H1 (cell line): Measurements from ENCODE around the gene POGZ. TPM values are rescaled to one million over a fixed set of nuclear protein-coding genes. Genes with fewer than 3 reads are reported as not detected.

ENCODE experiments used
- CTCF ChIA-PET: fragments of 300-600 bp; sonication (Branson Sonifier 250); formaldehyde crosslinking; loops from one replicate; lab custom pipeline; 2021; ENCODE audit not compliant: partially characterized antibody; lab: Charles Lee
- POLR2A ChIA-PET: fragments of 300-600 bp; sonication (Branson Sonifier 250); formaldehyde crosslinking; loops from one replicate; lab custom pipeline; 2021; ENCODE audit warnings: inconsistent platforms; ENCODE audit not compliant: partially characterized antibody; lab: Charles Lee
- DNase-seq, 2 experiments: peaks; one replicate each; pipeline versions ENCODE4 v3.0.0 to v3.0.0-alpha.2; 2010 to 2022; ENCODE audit warnings: low spot score in 2 of 2, low read depth in 1 of 2, mixed read lengths in 1 of 2
- FAIRE-seq: peaks from 2 replicates; lab custom pipeline; 2011; peaks lifted over from hg19 to GRCh38; lab: Jason Lieb, UNC
- H2AFZ ChIP-seq: 2 replicates; pipeline ENCODE4 v1.8.1; 2012; ENCODE audit warnings: low read length, inconsistent platforms
- H2AK5ac ChIP-seq: 2 replicates; pipeline ENCODE4 v1.6.1; 2013; ENCODE audit warnings: low read depth, low read length
- H2BK120ac ChIP-seq: replicated peaks from 2 replicates; pipeline ENCODE3; 2013; ENCODE audit warnings: low read depth, low read length, inconsistent platforms
- H2BK12ac ChIP-seq: 2 replicates; pipeline ENCODE4 v1.6.1; 2013; ENCODE audit warnings: low read depth, low read length
- H2BK15ac ChIP-seq: 2 replicates; pipeline ENCODE4 v1.6.1; 2013; ENCODE audit warnings: low read length
- H2BK20ac ChIP-seq: 2 replicates; pipeline ENCODE4 v1.6.1; 2013; ENCODE audit warnings: low read length
- H2BK5ac ChIP-seq: 2 replicates; pipeline ENCODE4 v1.6.1; 2013; ENCODE audit warnings: low read depth, low read length
- H3K14ac ChIP-seq: 2 replicates; pipeline ENCODE4 v1.6.1; 2013; ENCODE audit warnings: inconsistent platforms; ENCODE audit not compliant: insufficient read length
- H3K18ac ChIP-seq: 2 replicates; pipeline ENCODE4 v1.6.1; 2013; ENCODE audit warnings: low read length; ENCODE audit errors: extremely low read depth
- H3K23ac ChIP-seq: 2 replicates; pipeline ENCODE4 v1.6.1; 2013; ENCODE audit warnings: inconsistent platforms; ENCODE audit not compliant: insufficient read length
- H3K23me2 ChIP-seq: 2 replicates; pipeline ENCODE4 v1.6.1; 2013; ENCODE audit warnings: low read depth, low read length
- H3K27ac ChIP-seq: 2 replicates; pipeline ENCODE4 v1.6.1; 2011; ENCODE audit warnings: low read depth, low read length, inconsistent platforms
- H3K27me3 ChIP-seq, 4 experiments: replicated peaks in 1 of 4; 1 replicate in 1 of 4; 2 replicates in 3 of 4; pipeline versions ENCODE4 v1.6.1 to v1.8.1; 2011 to 2013; ENCODE audit warnings: low read length in 3 of 4, mild to moderate bottlenecking in 3 of 4, inconsistent platforms in 2 of 4, mixed read lengths in 2 of 4, moderate library complexity in 1 of 4; ENCODE audit not compliant: control insufficient read depth in 3 of 4, insufficient read depth in 3 of 4; ENCODE audit errors: extremely low read depth in 1 of 4
- H3K36me3 ChIP-seq, 4 experiments: 2 replicates each; pipeline versions ENCODE4 v1.6.1 to v1.8.1; 2011 to 2013; ENCODE audit warnings: mild to moderate bottlenecking in 4 of 4, low read length in 3 of 4, moderate library complexity in 2 of 4, control low read depth in 1 of 4, inconsistent platforms in 1 of 4; ENCODE audit not compliant: insufficient read depth in 4 of 4, control insufficient read depth in 2 of 4
- H3K4ac ChIP-seq: replicated peaks from 2 replicates; pipeline ENCODE3; 2013; ENCODE audit warnings: low read length, low read depth, mixed read lengths, inconsistent platforms; ENCODE audit not compliant: insufficient read length
- H3K4me1 ChIP-seq, 4 experiments: replicated peaks in 1 of 4; 1 replicate in 1 of 4; 2 replicates in 3 of 4; pipeline versions ENCODE4 v1.6.1 to v1.8.1; 2011 to 2013; ENCODE audit warnings: low read length in 3 of 4, inconsistent platforms in 2 of 4, mixed read lengths in 1 of 4; ENCODE audit not compliant: insufficient read depth in 4 of 4, control insufficient read depth in 3 of 4
- H3K4me2 ChIP-seq, 2 experiments: 2 replicates each; pipeline versions ENCODE4 v1.6.1 to v1.8.1; 2011 to 2013; ENCODE audit warnings: low read depth in 2 of 2, low read length in 2 of 2, control low read depth in 1 of 2, inconsistent platforms in 1 of 2, mild to moderate bottlenecking in 1 of 2; ENCODE audit not compliant: insufficient read depth in 1 of 2
- H3K4me3 ChIP-seq, 4 experiments: fragments of 200-600, 300-600 bp in 1 of 4; sonication (generic), shearing (Covaris generic), sonication (Bioruptor Twin) in 1 of 4; 2 replicates each; pipeline versions ENCODE4 v1.5.1 to v1.8.1; 2011 to 2016; ENCODE audit warnings: low read length in 4 of 4, low read depth in 3 of 4, control low read depth in 2 of 4, inconsistent platforms in 2 of 4, mild to moderate bottlenecking in 2 of 4, mixed read lengths in 1 of 4, moderate library complexity in 1 of 4; ENCODE audit not compliant: insufficient read depth in 2 of 4; ENCODE audit errors: extremely low read depth in 1 of 4
- H3K56ac ChIP-seq: replicated peaks from 2 replicates; pipeline ENCODE3; 2013; ENCODE audit warnings: low read depth, mild to moderate bottlenecking, mixed read lengths, low read length, inconsistent platforms; ENCODE audit not compliant: insufficient read length
- H3K79me1 ChIP-seq: 2 replicates; pipeline ENCODE4 v1.6.1; 2013; ENCODE audit warnings: low read depth, low read length, control low read depth
- H3K79me2 ChIP-seq, 2 experiments: 2 replicates each; pipeline versions ENCODE4 v1.6.1 to v1.8.1; 2012 to 2013; ENCODE audit warnings: low read length in 2 of 2, mild to moderate bottlenecking in 2 of 2, inconsistent platforms in 1 of 2; ENCODE audit not compliant: insufficient read depth in 2 of 2, control insufficient read depth in 1 of 2
- H3K9ac ChIP-seq, 4 experiments: replicated peaks in 1 of 4; 1 replicate in 1 of 4; 2 replicates in 3 of 4; pipeline versions ENCODE4 v1.6.1 to v1.8.1; 2011 to 2013; ENCODE audit warnings: low read depth in 3 of 4, low read length in 3 of 4, control low read depth in 2 of 4, mild to moderate bottlenecking in 2 of 4, moderate library complexity in 2 of 4, inconsistent platforms in 1 of 4; ENCODE audit errors: extremely low read depth in 1 of 4
- H3K9me3 ChIP-seq, 2 experiments: 2 replicates each; pipeline versions ENCODE4 v1.6.1 to v1.8.1; 2012 to 2013; ENCODE audit warnings: mild to moderate bottlenecking in 2 of 2, moderate library complexity in 2 of 2, control low read depth in 1 of 2, inconsistent platforms in 1 of 2, low read depth in 1 of 2, low read length in 1 of 2, mixed read lengths in 1 of 2; ENCODE audit not compliant: insufficient read depth in 2 of 2
- H4K20me1 ChIP-seq, 2 experiments: replicated peaks in 1 of 2; 2 replicates each; pipeline versions ENCODE3 to v1.8.1; 2011 to 2013; ENCODE audit warnings: inconsistent platforms in 2 of 2, low read length in 2 of 2, mild to moderate bottlenecking in 1 of 2; ENCODE audit not compliant: insufficient read depth in 2 of 2, control insufficient read depth in 1 of 2
- H4K5ac ChIP-seq: 2 replicates; pipeline ENCODE4 v1.6.1; 2013; ENCODE audit warnings: low read length, low read depth, mixed read lengths, inconsistent platforms; ENCODE audit not compliant: insufficient read length
- H4K8ac ChIP-seq: 2 replicates; pipeline ENCODE4 v1.8.0; 2013; ENCODE audit warnings: mild to moderate bottlenecking, moderate library complexity, low read length, inconsistent platforms; ENCODE audit not compliant: insufficient read depth; ENCODE audit errors: extremely low read depth
- H4K91ac ChIP-seq: replicated peaks from 2 replicates; pipeline ENCODE3; 2013; ENCODE audit warnings: low read length, mixed read lengths, inconsistent platforms; ENCODE audit not compliant: insufficient read length
- BACH1 ChIP-seq: IDR thresholded peaks from 2 replicates; pipeline ENCODE4 v1.6.1; 2012; ENCODE audit warnings: low read length, improper control_type of control experiment
- CHD1 ChIP-seq: IDR thresholded peaks from 2 replicates; pipeline ENCODE4 v1.6.1; 2012; ENCODE audit warnings: low read depth, low read length, improper control_type of control experiment
- EGR1 ChIP-seq: IDR thresholded peaks from 2 replicates; pipeline ENCODE4 v1.6.1; 2011; ENCODE audit warnings: low read depth, low read length, borderline replicate concordance
- GABPA ChIP-seq: IDR thresholded peaks from 2 replicates; pipeline ENCODE4 v1.6.1; 2011; ENCODE audit warnings: mild to moderate bottlenecking, low read length, moderate library complexity, borderline replicate concordance; ENCODE audit not compliant: insufficient read depth
- HDAC2 ChIP-seq, 2 experiments: fragments of 300-600 bp in 1 of 2; sonication (generic) in 1 of 2; IDR thresholded peaks; 2 replicates each; pipeline ENCODE4 v1.6.1; 2011 to 2012; ENCODE audit warnings: low read depth in 2 of 2, low read length in 2 of 2, mild to moderate bottlenecking in 2 of 2, moderate library complexity in 2 of 2, borderline replicate concordance in 1 of 2, inconsistent platforms in 1 of 2
- HDAC6 ChIP-seq: IDR thresholded peaks from one replicate; pipeline ENCODE4 v1.7.1; 2012; ENCODE audit warnings: low read depth, mild to moderate bottlenecking, inconsistent platforms, low read length, moderate library complexity
- POLR2AphosphoS5 ChIP-seq: IDR thresholded peaks from 2 replicates; pipeline ENCODE4 v1.6.1; 2011; ENCODE audit warnings: low read depth, low read length
- RBBP5 ChIP-seq: IDR thresholded peaks from 2 replicates; pipeline ENCODE4 v1.7.1; 2012; ENCODE audit warnings: low read depth, mild to moderate bottlenecking, inconsistent platforms, low read length, moderate library complexity, borderline replicate concordance
- SP2 ChIP-seq: IDR thresholded peaks from 2 replicates; pipeline ENCODE4 v1.6.1; 2012; ENCODE audit warnings: mild to moderate bottlenecking, low read length, inconsistent platforms
- SUZ12 ChIP-seq: fragments of 200-600 bp; sonication (generic); IDR thresholded peaks from 2 replicates; pipeline ENCODE4 v1.6.1; 2012; ENCODE audit warnings: mild to moderate bottlenecking, inconsistent platforms, low read length, moderate library complexity, mixed read lengths
- WGBS, 2 experiments: shearing (Covaris generic) in 1 of 2; methylation state at CpG; one replicate each; pipeline versions ENCODE4 v1.1.6 to v1.1.7; 2013 to 2015; ENCODE audit warnings: low lambda C conversion rate in 2 of 2, mixed read lengths in 2 of 2, inconsistent platforms in 1 of 2, low coverage in 1 of 2, missing lambda C conversion rate in 1 of 2; ENCODE audit not compliant: insufficient replicate concordance in 2 of 2, insufficient coverage in 1 of 2, insufficient read length in 1 of 2; ENCODE audit errors: extremely low coverage in 1 of 2, missing lambda C conversion rate in 1 of 2; 5-methylcytosine and 5-hydroxymethylcytosine counted together
- polyA plus RNA-seq, 7 experiments: library from polyadenylated mRNA; depleted of rRNA in 3 of 7; stranded (reverse) in 5 of 7; unstranded in 2 of 7; fragments of >200 nt in 5 of 7; fragments of 200-250 nt in 2 of 7; gene quantifications; 1 replicate in 5 of 7; 2 replicates in 1 of 7; 4 replicates in 1 of 7; pipeline versions ENCODE4 v1.2.1 to v1.2.3, GENCODE V29; 2011 to 2013; ENCODE audit warnings: missing spikeins in 2 of 7, mixed read lengths in 2 of 7
- total RNA-seq: library from RNA; stranded (reverse); fragmentation: NEBNext Ultra II Directional; extraction: Animal tissue kit (Norgen Biotek cat#: 25700); gene quantifications from 2 replicates; pipeline ENCODE4 v1.2.1, GENCODE V29; 2021
- TF ChIP-seq, protein P1 (sequence below): IDR thresholded peaks from 2 replicates; pipeline ENCODE4 v1.6.1; 2012; ENCODE audit warnings: inconsistent platforms
- TF ChIP-seq, protein P2 (sequence below), 3 experiments: IDR thresholded peaks; 1 replicate in 2 of 3; 2 replicates in 1 of 3; pipeline versions ENCODE4 v1.5.1 to v1.6.1; 2011; ENCODE audit warnings: low read length in 3 of 3, mild to moderate bottlenecking in 3 of 3, inconsistent platforms in 2 of 3, low read depth in 1 of 3, moderate library complexity in 1 of 3; ENCODE audit not compliant: insufficient read depth in 1 of 3; ENCODE audit errors: control extremely low read depth in 1 of 3

Gene POGZ
- total and polyA plus RNA-seq, 2 of the 8 experiments (the other 6 are each of a cell fraction or from before 2014, with no cell fraction given) = 66.4 to 105 TPM

DNA sequence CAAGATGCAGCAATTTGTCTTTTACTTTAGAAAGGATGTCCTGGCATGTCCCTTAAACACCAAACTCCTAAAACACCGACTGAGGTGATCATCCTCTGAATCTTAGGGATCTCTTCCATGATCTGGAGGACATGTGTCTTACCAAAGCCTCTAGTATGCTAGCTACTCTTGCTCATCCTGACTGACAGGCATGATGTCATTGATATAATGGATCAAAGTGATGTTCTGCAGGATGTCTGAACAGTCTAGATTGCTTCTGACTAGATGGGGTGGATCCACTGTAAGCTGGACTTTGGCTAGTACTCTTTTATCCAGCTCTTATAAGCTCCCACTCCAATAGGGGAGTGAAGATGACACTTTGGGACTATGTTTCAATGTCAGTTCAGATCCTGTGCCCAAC lies 40.6 kb upstream of the POGZ start:
- no peaks in the 10 kb centered on the region for H3K27me3 ChIP-seq
- H3K9me3 ChIP-seq = no peaks in the 10 kb centered on the region
- H3K4me1 ChIP-seq = no peaks in the 10 kb centered on the region
- H3K27ac ChIP-seq = no peak overlapping the region
- ChIA-PET POLR2A (interaction anchor here (1.8 kb wide), 1 partner anchor 40 kb away, joined by 5 read pairs; the partner anchor contains the start of gene TUFT1), CTCF (interaction anchor here (1.1 to 2.2 kb wide), 3 partner anchors 9 to 41 kb away, joined by 3 to 5 read pairs (median 3); partner anchors contain the start of gene TUFT1)
- no peak overlapping the region for H4K5ac ChIP-seq
- H2AFZ ChIP-seq = no peak overlapping the region
- H3K9ac ChIP-seq = no peak overlapping the region
- no peak overlapping the region for H3K18ac ChIP-seq
- H2AK5ac ChIP-seq = no peak overlapping the region
- FAIRE-seq (no peak), DNase-seq (no peak)
- H4K8ac ChIP-seq = no peak overlapping the region
- no peak overlapping the region for H2BK120ac ChIP-seq
- H2BK15ac ChIP-seq = no peak overlapping the region
- no peak overlapping the region for H3K4ac ChIP-seq
- no peaks in the 10 kb centered on the region for H3K79me1 ChIP-seq
- H4K91ac ChIP-seq = no peak overlapping the region
- no peak overlapping the region for H3K56ac ChIP-seq
- no peak overlapping the region for H3K4me3 ChIP-seq
- no peak overlapping the region for H2BK12ac ChIP-seq
- H3K4me2 ChIP-seq = no peak overlapping the region
- no peak overlapping the region for H2BK20ac ChIP-seq
- H4K20me1 ChIP-seq = no peaks in the 10 kb centered on the region
- H3K36me3 ChIP-seq = no peaks in the 10 kb centered on the region
- no peak overlapping the region for H2BK5ac ChIP-seq
- H3K23ac ChIP-seq = no peak overlapping the region
- H3K14ac ChIP-seq = no peak overlapping the region
- no peaks in the 10 kb centered on the region for H3K79me2 ChIP-seq
- H3K23me2 ChIP-seq = no peaks in the 10 kb centered on the region
- WGBS, 2 experiments = 86% methylated on average over 1 of the region's 1 CpG; no CpG with 5 or more reads in 1 of the 2 experiments
- TF ChIP-seq EGR1 = no peak
- no peak for TF ChIP-seq BACH1
- TF ChIP-seq CHD1 = no peak
- TF ChIP-seq RBBP5 = no peak
- no peak for TF ChIP-seq HDAC6
- no peak for TF ChIP-seq SP2
- no peak for TF ChIP-seq SUZ12
- TF ChIP-seq, protein P1, sequence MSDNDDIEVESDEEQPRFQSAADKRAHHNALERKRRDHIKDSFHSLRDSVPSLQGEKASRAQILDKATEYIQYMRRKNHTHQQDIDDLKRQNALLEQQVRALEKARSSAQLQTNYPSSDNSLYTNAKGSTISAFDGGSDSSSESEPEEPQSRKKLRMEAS = no peak
- TF ChIP-seq POLR2AphosphoS5 = no peak
- no peak for TF ChIP-seq GABPA
- TF ChIP-seq, protein P2, sequence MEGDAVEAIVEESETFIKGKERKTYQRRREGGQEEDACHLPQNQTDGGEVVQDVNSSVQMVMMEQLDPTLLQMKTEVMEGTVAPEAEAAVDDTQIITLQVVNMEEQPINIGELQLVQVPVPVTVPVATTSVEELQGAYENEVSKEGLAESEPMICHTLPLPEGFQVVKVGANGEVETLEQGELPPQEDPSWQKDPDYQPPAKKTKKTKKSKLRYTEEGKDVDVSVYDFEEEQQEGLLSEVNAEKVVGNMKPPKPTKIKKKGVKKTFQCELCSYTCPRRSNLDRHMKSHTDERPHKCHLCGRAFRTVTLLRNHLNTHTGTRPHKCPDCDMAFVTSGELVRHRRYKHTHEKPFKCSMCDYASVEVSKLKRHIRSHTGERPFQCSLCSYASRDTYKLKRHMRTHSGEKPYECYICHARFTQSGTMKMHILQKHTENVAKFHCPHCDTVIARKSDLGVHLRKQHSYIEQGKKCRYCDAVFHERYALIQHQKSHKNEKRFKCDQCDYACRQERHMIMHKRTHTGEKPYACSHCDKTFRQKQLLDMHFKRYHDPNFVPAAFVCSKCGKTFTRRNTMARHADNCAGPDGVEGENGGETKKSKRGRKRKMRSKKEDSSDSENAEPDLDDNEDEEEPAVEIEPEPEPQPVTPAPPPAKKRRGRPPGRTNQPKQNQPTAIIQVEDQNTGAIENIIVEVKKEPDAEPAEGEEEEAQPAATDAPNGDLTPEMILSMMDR (IDR thresholded peaks at IDR 0.05; ENCODE audit: control extremely low read depth in 1 of 3, insufficient read depth in 1 of 3, low read depth in 1 of 3, low read length in 3 of 3) = no peak
- no peak for TF ChIP-seq HDAC2 (IDR thresholded peaks at IDR 0.05; ENCODE audit: borderline replicate concordance in 1 of 2, low read depth in 2 of 2, low read length in 2 of 2)
